ENCODE results near the gene FKBP3.
A peak's percentile ranks its signal among the peaks of the same experiment; 100 is the strongest.

DNA sequence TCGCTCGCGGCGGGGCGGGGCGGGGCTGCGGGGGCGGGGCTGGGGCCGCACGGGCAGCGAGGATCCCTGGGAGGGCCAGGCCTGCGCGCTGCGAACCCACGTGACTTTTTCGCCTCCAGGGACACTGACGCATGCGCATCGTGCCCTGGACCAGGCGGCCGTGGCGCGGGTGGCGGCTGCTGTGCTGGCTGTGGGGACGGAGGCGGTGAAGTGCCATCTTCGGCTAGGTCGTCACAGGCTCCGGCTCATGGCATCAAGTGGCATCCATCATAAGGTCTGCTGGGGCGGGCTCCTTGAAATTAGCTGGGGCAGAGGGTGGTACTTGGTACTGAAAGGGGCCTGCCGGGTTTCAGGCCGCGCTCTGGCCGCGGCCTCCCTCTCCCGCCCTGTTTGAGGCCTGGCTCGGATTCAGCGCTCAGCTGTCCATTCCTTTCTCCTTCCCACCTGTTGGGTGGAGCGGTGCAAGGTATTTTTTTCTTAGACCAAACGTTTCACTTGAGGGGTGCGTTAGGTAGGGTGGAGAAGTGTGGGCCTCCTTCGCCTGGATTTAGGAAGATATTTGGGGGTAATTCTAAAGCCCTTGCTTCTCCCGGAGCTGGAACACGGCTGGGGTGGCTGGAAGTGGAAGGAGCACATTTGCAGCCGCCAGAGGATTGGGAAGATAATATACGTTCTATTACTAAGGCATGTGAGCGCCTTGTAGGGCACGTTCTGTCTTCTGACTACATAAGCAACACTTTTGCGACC lies 50.1 kb downstream of the FKBP3 start, which contains the start of gene PRPF39:
- TF ChIP-seq POLR2A (IDR thresholded peaks at IDR 0.05; ENCODE audit: low read length) (peak; percentile 88), GATA1 (IDR thresholded peaks at IDR 0.05; ENCODE audit: low read depth, low read length) (no peak)
